ENCODE results near the gene TENM4.
A peak's percentile ranks its signal among the peaks of the same experiment; 100 is the strongest.

TENM4 gene

DNA sequence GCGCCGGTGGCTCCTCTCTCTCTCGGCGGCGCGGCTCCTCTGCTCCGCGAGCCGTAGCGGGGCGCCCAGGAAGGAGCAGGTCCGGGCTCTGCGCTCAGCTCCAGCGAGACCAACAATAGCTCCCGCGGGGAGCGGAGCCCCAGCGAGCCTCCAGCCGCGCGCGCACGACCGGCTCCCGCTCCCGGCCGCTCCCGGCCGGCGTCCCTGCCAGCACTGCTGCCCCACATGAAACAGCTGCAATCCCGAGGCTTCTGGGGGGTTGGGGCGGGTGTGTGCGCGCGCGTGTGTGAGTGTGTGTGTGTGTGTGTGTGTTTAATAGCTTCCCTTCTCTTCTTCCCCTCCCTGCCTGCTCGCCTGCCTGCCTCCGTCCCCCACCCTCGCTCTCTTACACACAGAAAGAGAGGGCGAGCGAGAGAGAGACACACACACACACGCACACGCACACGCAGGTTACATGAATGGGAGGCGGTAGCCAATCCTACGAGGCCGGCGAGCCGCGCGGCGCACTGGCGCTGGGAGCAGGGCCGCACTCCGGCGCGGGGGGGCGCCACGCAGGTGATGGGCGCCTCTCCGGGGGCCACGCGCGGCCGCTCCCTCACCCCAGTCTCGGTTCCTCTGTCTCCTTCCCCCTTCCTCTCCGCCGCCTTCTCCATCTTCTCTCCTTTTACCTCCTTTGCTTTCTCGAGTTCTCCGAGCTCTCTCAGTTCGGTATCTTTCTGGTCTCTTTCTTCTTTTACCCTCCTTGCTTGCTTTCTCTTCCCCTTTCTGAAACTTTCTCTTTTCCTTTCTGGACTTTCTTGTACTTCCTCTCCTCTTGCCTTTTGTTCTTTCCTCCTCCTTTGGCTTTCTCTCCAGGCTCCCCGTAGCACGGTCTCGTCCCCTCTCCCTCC is at the start of gene TENM4:
Gene TENM4, minus strand, starts transcription at position 460 of the 890 bp plus-strand sequence. CDS start 371,086 bp downstream, outside the sequence.
- DNase-seq, result peak; percentile 88

DNA sequence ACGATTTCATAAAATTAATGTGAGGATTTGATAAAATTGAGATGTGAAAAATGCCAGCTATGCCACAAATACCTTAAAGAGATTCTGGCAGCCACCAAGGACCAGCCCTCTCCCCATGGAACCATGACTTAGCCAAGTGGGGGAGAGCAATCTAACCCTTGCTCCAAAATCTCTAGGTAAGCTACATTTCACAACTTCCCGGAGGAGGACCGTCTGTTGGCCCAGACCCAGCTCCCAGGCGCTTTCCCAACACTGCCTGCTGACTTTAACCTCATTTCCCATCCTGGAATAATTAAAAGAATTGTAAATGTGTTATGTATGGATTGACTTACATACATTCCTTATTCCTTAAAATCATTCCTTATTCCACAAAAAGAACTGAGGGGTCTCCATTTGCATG is 47.5 kb upstream of the TENM4 start:
- no peak for DNase-seq

DNA sequence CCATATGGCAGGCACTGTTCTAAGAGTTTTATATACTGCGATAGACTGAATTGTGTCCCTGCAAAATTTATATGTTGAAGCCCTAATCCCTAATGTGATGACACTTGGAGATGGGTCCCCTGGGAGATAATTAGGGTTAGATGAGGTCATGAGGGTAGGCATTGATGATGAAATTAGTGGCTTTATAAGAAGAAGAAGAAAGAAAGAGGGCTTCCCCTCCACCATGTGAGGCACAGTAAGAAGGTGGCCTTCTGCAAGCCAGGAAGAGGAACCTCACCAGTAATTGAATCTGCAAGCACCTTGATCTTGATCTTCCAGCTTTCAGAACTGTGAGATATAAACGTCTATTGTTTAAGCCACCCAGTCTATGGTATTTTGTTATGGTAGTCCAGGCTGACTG is 46.6 kb upstream of the TENM4 start:
- no peak for DNase-seq

DNA sequence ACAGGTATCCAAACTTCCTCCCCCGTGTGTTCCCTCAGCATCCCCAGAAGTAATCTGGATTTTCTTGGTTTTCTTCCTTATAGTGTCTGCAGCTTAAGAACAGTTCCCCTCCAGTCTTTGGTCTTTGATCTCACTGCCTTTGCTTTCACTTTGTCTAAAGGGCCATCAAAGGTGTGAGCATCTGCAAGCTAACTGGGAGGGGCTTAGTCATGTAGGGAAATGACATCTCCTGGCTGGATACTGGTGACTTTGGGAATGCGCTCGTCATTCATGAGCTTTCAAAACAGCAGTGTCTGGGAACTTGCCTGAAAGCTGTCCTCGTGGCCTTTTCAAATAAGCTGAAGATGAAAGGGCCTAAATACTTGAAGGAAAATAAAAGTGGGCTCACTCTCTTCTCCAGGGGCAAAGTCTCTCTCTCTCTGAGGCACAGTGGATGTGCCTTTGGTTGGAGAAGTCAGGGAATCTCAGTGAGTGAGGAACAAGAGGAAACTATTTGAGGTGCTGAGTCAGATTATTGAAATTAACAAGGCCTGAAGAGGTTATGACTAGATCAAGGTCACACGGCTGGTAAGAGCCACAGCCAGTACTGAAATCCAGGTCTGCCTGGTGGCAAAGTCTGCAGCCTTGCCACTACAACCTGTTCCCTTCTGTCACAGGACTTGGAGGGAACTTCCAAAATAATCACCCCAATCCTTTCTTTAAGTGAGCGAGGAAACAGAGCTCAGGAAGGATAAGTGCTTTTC is 45.6 kb upstream of the TENM4 start:
- no peak for DNase-seq

DNA sequence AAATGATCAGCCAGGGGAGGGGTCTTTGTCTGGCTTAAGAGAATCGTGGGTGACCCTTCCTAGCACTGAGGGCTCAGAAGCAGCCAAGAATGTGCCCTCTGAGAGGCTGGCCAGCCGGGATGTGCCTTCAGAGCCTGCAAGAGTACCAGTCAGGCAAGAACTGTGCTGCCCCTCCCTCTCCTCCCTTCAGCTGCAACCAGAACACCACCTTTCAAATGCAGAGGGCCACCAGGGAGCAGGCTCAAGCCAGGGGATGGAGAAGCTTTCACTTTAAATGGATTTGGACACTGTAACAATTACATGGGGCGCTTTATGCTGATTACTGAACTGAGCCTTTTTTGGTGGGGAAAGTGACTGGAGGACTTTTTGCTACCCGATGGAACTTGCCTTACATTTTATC is 44.9 kb upstream of the TENM4 start:
- no peak for DNase-seq

DNA sequence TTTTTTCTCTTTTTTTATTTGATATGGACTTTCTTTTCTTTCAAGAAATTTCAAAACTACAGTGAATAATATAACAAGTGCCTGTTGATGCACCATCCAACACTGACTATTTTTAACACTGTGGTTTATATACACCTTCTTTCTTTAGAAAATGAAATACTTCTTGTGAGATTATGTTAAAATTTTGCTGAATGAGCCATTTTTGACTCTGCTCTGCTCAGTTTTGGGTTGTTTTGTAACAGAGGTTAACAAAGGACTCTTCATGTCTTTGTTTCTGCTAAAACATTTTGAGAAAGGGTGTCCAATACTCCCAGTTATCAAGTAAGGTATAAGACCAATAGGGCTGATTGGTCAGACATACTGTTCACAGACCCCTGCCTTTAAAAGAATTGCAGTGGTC is 44.0 kb upstream of the TENM4 start:
- no peak for DNase-seq

GRCh38 chr11:79482800-79483199 is 42.0 kb upstream of the TENM4 start:
- DNase-seq, result no peak

GRCh38 chr11:79481795-79482194 is 41.0 kb upstream of the TENM4 start:
- no peak for DNase-seq

DNA sequence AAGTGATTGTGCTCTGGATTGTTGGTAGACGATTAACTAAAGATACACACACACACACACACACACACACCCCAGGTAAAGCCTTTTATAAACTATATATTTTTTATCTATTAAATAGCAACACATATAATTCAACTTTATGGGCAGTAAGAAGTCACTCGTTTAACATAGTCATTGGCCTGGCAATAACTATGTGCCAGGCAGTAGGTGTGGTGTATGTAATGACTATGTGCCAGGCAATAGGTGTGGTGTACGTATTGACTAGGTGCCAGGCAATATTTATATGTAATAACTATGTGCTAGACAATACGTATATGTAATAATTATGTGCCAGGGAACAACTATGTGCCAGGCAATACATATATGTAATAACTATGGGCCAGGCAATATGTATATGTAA is 40.0 kb upstream of the TENM4 start:
- DNase-seq, result no peak

DNA sequence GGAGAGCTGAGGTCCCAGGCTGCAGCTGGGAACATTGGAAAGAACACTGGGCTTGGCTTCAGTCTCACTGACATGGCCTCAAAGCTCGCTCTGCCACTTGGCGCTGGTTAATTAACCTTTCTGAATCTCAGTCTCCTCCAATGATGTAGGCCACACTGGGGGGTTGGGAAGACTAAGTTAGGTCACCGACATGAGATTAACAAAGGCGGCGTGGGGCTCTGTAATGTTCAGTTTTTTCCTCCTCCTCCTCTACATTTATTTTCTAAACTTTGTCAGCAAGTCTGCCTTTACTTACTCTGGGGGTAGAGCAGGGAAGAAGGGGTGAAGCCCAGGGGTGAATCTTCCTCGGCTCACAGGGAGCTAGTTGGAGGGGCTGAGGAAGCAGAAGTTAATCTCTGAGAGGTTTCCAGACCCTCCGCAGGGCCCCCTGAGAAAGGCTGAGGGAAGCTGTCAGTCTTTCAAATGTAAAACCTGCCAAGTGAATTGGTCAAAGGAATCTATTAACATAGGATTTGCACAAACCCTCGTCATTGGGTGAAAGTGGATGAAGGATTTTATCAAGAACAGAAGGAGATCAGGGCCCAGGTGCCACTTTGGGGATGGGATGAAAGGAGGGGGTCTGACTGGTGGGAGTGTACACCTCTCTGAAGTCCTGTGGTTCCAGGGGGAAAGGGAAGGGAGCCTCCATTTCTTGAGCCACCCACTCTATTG is 32.1 kb upstream of the TENM4 start:
- no peak for DNase-seq

DNA sequence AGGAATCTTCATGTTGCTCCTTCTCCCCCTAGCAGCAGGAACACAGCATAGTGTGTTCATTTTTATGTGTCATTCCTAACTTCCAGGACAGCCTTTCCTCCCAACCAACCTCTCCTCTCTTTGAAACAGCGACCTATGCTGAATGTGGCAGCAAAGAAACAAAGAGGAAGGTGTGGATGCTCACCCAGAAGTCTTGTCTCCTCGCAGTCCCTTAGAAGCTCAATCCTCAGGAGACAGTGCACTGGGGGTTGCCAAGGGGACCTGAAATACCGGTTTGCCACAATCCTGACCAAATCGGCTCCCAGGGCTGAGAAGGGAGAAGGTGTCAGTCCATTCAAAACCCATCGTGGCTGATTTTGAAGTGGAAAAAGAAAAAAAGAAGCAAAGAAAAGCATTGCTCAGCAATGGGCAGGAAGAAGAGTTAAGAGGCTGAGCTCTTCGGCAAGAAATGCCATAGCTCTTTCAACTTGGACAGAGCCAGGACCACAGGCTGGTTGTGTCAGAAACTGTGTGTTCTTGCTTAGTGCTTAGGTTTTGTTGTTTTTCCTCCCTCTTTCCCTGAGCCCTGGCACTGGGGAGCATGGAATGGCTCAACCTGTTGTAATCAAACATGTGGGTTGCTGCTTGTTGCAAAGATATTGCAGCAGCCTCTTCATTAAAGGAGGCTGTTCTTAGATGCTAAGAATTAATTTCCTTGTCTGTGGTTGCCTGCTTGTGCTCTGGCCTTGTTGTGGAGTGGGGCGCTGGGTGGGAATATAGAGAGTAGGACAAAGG is 30.4 kb upstream of the TENM4 start:
- DNase-seq, result no peak

DNA sequence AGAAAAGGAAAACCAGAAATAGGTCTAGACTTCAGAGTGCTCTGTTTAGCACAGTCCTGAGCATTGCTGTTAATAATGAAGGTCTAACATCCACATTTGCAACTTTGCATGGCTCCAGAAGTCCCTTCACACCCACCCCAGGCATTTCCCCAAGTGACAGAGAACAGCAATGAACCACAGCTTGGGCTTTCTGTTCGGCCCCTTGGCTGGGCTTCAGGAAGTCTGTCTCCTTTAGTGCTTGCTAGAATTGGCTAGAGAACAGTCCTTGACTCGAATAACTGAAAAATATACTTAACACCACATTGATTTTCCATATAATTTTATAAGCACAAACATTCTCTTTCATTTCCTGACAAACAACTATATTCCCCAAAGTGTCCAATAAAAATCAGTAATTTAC is 29.3 kb upstream of the TENM4 start:
- no peak for DNase-seq

DNA sequence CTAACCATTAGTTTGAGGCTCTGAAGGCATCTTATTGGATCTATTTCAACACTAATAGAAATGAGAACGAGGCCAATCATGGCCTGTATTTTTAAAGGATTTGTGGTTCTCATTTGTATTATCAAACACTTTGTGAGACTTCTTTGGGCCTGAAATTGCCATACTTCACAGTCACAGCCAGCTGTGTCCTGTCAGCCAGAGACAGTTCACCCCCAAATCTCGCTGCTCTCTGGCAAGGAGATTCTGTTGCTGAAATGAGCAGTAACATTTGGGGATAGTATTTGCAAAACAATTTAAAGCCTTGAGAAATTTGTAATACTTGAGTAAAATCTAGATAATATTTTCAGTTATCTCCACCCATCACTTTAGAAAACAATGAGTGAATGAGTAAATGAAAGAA is 26.9 kb upstream of the TENM4 start:
- DNase-seq, result no peak

DNA sequence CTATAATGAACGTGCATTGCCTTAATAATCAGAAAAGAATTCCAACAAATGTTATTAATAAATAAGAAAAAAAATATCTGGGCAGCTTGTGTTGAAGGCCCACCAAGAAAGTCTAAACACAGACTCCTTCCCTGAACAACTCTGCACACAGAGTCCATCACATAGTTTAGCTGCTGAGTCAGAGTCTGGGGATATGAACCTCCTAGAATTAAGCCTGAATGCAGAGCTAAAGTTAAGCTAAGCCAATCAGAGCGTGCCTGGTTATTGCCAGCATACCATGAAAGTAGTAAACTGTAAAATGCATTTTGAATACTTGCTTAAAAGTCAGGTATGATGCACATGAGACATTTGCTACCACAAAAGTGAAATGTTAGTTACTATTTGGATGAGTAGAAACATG is 25.6 kb upstream of the TENM4 start:
- DNase-seq, result no peak

GRCh38 chr11:79465160-79465559 is 24.3 kb upstream of the TENM4 start:
- no peak for DNase-seq

DNA sequence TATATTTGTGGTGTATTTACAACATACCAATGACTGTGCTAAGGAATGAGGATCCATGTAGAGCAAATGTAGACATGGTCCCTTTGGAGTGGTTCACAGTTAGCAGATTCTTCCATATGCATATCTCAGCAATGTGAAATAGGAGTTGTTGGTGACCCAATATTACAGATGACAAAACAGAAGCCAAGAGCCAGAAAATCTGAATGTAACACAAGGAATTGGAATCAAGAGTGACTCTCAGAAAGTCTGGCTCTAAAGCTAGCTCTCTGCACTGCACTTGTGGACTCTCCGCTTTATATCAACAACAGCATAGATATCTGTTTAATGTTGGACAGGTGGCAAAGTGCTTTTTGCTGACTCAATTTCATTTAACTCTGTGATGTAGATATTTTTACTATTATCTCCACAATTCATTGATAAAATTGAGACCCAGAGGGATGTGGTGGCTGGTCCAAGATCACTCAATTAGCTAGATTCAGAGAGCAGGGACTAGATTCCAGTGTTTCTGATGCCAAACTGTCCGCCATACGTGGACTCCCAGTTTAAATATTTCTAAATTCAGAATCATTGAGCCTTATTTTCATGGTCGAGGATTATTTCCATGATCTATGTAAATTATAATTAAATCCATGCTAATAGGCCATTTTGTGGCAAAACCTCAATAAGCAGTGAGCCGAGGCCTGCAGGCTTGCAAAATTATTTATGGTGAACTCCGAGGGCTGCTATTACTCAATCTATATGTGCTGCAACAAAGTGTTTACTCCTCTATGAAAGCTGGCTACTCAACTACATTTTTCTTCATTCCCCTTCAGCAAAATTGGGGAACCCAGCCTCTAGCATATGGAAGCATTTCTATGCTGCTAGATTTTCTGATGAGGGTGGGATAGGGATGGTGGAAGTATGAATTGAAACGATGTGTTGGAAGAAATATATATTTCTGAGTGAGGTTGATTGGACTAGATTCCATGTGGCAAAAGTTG is 21.1 kb upstream of the TENM4 start:
- no peak for DNase-seq

DNA sequence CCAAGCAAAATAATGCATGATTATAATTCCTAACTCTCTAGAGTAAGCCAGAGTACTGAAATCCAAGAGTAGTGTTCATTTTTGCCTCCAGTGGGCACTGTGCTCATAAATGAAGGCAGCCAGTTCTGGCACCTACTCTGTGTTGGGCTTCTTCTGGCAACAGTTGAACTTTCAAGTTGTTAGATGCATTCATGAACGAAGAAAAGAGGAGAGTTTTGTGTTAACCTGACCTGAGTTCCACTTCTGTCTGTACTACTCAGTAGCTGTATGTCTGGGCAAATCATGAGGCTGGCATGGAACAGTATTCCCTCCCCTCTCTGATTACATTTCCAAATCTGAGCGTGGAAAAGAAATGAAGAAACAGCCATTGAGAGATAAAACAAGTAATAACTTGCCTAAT is 20.3 kb upstream of the TENM4 start:
- peak; percentile 8 for DNase-seq

- no peak for DNase-seq
Measured at GRCh38 chr11:79458709-79459108, 17.9 kb upstream of the TENM4 start.

DNA sequence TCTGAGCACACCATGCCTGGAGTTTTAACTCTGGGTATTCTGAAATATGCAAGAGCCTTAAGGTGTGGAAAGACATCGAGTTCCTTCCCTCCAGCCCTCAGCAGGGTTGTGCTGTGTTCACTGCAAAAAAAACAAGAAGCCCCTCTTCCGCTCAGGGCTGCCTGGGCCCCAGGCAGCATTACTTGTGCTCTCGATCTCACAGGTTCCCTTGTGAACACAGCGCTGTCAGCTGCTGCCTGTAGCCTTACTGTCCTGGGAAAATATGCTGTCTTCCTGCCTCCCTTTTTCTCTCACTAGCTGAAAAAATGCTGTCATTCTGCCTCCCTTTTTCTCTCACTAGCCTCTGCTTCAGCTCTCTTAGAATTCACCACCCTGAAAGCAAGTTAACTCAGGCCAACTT is 15.7 kb upstream of the TENM4 start:
- DNase-seq, result no peak

GRCh38 chr11:79453617-79454016 is 12.8 kb upstream of the TENM4 start:
- no peak for DNase-seq

GRCh38 chr11:79449040-79449439 is 8.2 kb upstream of the TENM4 start:
- no peak for DNase-seq
